Lung microvascular endothelial cell (primary cell): ENCODE results near the gene SH3D19. TPM values are rescaled to one million over a fixed set of nuclear protein-coding genes. Genes with fewer than 3 reads are reported as not detected.

Experiments
- DNase-seq, 2 donors: peaks; one replicate each; pipeline versions ENCODE4 v3.0.0 to v3.0.0-alpha.2; 2010; ENCODE audit warnings: low read depth in 2 of 2
- total RNA-seq: library from RNA; depleted of rRNA; stranded (reverse); fragments of >200 nt; gene quantifications from 2 replicates; pipeline ENCODE4 v1.2.1, GENCODE V29; 2014

SH3D19 gene
- total RNA-seq, 1 donor from 2014 or later: 36.3 TPM

- DNase-seq: peak; percentile 59 to 74
These were observed 97.0 kb downstream of the SH3D19 start for GRCh38 chr4:151228189-151229119.

DNA sequence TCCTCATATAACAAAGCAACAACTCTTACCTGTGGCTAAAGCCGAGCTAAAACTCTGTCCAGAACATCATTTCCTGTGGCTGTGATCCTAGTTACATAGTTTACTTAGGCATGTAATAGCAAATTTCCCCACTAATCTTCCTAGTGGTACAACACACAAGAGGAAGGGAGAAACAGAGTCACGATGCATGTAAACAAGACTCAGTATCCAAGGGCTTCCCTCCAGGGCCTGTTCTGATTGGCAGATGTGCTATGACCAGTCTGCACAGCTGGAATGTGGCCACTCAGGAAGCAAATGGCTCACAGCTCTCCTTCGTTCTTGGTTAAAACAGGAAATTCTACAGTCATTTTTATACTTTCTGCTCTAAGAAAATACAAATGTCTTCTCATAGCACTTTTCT lies 97.7 kb downstream of the SH3D19 start:
- DNase-seq: peak; percentile 98 to 99

DNA sequence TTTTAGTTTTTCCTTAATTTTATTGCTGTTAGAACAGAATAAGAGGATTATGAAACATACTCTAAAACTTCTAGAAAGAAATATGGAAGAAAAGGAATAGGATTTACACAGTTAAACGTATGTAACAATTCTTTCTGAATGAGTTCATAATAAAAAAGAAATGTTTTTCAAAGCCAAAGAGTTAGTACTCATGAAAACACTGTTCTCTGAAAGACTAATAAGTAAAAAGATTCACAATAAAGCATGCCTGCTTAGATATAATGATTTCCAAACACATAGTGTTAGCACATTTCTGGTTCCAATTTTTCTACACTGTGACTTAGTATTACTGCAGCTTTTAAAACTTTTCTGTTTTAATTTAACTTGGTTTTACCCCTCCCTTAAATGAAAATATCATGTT lies 98.2 kb downstream of the SH3D19 start:
- no peak for DNase-seq

GRCh38 chr4:151226004-151226932 lies 99.1 kb downstream of the SH3D19 start:
- peak; percentile 80 to 88 for DNase-seq

- no peak for DNase-seq
These were observed 101.9 kb downstream of the SH3D19 start for GRCh38 chr4:151223465-151223864.

GRCh38 chr4:151219948-151220347 lies 105.5 kb downstream of the SH3D19 start:
- no peak for DNase-seq

GRCh38 chr4:151219091-151219490 lies 106.3 kb downstream of the SH3D19 start:
- no peak for DNase-seq

GRCh38 chr4:151218343-151218742 lies 107.1 kb downstream of the SH3D19 start:
- DNase-seq: peak in 1 of 2 donors; percentile 40

GRCh38 chr4:151217326-151217725 lies 108.1 kb downstream of the SH3D19 start:
- peak in 1 of 2 donors; percentile 38 for DNase-seq

DNA sequence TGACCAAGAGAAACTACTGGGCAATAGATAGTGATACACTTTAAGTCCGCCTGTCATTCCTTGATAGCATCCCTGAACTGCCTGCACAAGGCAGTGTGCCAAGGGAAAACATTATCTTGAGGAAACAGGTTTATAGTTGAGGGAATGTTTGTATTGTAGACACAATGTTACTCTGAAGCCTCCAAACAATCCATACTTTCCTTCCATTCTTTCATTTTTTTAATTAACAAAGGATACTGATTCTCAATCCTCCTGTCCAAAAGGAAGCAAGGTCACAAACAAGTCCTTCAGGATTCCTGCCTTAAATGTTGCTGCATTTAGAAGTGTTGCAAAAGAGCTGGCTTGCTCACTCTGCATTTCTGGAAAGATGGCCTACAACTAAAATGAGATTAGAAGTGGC lies 110.1 kb downstream of the SH3D19 start:
- peak; percentile 38 to 87 for DNase-seq

- DNase-seq: no peak
These were observed 117.5 kb downstream of the SH3D19 start for GRCh38 chr4:151207868-151208267.

DNA sequence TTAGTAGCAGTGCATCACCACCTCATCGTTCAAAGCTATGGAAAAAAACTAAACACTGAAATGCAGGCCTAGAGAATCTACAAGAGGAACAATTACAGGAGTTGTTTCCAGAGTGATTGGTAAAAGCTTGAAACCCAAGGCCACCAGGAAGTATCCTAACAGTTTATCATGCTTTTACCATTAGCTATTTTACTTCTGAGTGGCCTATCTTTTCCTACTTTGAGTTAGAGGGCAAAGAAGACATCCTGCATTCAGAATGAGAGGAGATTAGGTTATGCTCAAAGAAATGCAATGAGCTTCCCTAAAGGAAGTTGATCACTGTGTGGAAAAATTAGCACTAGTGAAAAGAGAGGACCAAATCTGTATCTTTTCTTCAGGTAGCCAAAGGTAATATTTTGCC lies 118.2 kb downstream of the SH3D19 start:
- peak; percentile 15 to 30 for DNase-seq

DNA sequence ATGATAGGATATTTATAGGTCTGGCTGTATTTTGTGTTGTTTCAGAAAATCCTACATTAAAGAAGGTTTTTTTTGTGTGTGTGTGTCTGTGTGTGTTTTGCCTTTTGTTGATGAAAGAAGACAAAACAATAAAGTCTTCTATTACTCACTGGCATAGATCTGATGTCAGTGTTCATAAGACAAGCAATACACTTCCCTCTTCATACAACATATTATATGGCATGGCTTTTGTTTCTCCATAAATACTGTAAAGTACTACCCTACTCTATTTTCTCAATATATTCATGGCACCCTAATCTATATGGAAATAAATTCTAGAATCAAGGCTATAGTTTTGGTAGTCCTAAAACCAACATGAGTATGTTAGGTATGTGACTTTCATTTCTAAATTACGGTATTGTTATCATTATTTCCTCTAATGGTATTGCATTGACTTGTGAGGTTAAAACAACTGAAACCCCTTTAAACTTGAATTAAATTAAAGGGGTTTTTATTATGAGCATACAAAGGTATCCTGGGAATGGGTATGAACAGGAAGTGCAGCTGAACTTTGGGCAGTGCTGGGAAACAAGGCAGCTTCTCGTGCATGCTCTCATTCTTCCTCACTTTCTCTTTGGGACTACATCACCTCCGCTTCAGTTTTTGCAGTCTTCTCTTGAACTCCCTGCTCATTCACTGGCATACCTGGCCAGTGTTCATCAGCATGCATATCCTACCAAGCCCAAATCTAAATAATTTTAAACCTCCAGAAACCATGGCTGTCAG lies 119.0 kb downstream of the SH3D19 start:
- peak; percentile 52 to 62 for DNase-seq

GRCh38 chr4:151205722-151206121 lies 119.7 kb downstream of the SH3D19 start:
- peak in 1 of 2 donors; percentile 41 for DNase-seq

DNA sequence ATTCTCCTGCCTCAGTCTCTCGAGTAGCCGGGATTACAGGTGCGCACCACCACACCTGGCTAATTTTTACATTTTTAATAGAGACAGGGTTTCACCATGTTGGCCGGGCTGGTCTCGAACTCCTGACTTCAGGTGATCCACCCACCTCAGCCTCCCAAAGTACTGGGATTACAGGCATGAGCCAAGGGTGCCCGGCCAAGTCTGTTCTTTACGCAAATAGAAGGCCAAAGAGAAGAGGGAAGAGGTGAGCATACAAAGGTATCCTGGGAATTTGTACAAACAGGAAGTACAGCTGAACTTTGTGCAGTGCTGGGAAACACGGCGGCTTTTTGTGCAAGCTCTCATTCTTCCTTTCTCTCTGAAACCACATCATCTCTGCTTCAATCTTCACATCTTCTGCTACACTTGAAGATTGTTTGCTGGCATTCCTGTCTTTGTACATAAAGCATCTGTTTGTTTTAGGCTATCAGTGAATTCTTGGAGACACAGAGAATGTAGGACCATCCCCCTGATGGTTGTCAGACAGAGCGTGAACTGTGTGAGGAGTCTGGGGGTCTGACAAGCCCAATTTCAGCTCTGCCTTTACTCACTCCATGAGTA lies 120.4 kb downstream of the SH3D19 start:
- peak; percentile 32 to 70 for DNase-seq

DNA sequence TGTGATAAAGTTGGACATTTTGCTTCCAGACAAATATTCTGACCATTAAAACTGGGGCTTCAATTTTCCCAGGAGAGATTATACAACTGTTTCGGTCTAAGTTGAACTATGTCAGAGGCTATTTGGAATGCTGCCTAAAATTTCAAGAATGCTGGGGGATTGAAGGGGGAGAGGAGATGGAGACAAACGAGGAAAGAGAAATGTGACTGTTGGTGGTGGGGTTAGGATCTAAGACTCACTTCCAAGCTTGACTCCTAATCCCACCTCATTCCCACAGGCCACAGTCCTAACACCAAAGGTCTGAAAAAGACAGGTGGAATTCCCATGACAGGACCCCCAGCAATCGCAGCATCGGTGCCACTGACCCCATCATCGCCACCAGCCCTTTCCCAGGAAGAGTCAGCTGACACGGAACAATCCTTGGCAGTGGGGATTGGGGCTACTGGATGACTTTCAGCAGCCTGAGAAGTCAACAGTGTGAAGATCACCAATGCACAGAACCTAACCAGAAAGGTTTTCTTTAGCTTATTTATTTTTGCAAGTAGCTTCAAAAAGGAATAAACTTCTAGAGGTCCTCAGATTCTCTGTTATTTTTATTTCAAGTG lies 122.5 kb downstream of the SH3D19 start:
- peak; percentile 20 to 31 for DNase-seq

- DNase-seq: no peak
These were observed 123.0 kb downstream of the SH3D19 start for GRCh38 chr4:151202381-151202780.

- DNase-seq: no peak
These were observed 125.8 kb downstream of the SH3D19 start for GRCh38 chr4:151199319-151200190.

DNA sequence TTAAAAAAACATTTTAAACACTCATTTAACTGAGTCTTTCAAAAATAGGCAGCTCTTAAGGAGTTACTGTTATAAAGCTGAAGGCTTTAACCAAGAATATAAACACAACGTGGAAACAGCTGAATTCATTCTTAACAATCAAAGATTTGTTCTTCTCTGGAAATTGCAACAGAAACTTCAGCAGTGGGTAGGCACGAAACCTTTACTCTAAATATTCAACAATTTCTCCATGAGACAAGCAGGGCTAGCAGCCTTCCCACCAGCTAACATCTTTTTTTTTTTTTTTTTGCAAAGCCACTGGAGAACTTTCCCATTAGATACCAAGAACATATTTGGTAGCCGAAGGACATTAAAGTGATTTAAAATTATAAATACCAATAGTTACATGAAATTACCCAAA lies 126.7 kb downstream of the SH3D19 start:
- no peak for DNase-seq
